Activated T-helper 2 cell treated with anti-CD3 and anti-CD28 coated beads, Interferon-gamma antibody, Interleukin-2, Interleukin-4, amounts not matched to agents 10 μg/mL and 5 μg/mL and 100 μg/mL, durations not matched to agents 14 hours and 24 hours and 36 hours (primary cell): ENCODE data around the gene LRRC34. TPM values are rescaled to one million over a fixed set of nuclear protein-coding genes. Genes with fewer than 3 reads are reported as not detected.

Source experiments
- DNase-seq: peaks from one replicate; pipeline ENCODE4 v3.0.0; 2021; ENCODE audit warnings: low spot score
- H3K27ac Mint-ChIP-seq: one replicate; pipeline ENCODE4 v1.8.0; 2021; ENCODE audit warnings: mixed read lengths
- H3K27me3 Mint-ChIP-seq: one replicate; pipeline ENCODE4 v1.8.0; 2021; ENCODE audit warnings: low read depth, mixed read lengths
- H3K36me3 Mint-ChIP-seq: one replicate; pipeline ENCODE4 v1.8.0; 2021; ENCODE audit warnings: low read depth, mixed read lengths
- H3K4me1 Mint-ChIP-seq: one replicate; pipeline ENCODE4 v1.8.0; 2021; ENCODE audit warnings: low read depth, mixed read lengths
- H3K4me3 Mint-ChIP-seq: one replicate; pipeline ENCODE4 v1.8.0; 2021; ENCODE audit warnings: low read depth, mild to moderate bottlenecking, moderate library complexity, mixed read lengths
- H3K9me3 Mint-ChIP-seq: one replicate; pipeline ENCODE4 v1.8.0; 2021; ENCODE audit warnings: mixed read lengths
- intact Hi-C: fragments of 100-400 bp; cut with micrococcal nuclease; formaldehyde crosslinking; loops from one replicate; pipeline ENCODE4 v1.15.1; 2023
- total RNA-seq: library from RNA; stranded (reverse); gene quantifications from 2 replicates; pipeline ENCODE4 v1.2.3, GENCODE V29; 2022

LRRC34 gene
- total RNA-seq, 1 donor from 2014 or later, result 5.6 TPM

GRCh38 chr3:169750665-169751064 lies 62.0 kb downstream of the LRRC34 start:
- no peaks in the 10 kb centered on the region for H3K36me3 Mint-ChIP-seq
- peaks cover 15% of the 10 kb centered on the region for H3K4me1 Mint-ChIP-seq
- H3K27ac Mint-ChIP-seq, result no peak overlapping the region
- DNase-seq, result no peak
- no peaks in the 10 kb centered on the region for H3K9me3 Mint-ChIP-seq
- H3K4me3 Mint-ChIP-seq, result no peak overlapping the region
- H3K27me3 Mint-ChIP-seq, result peaks cover 31% of the 10 kb centered on the region
- intact Hi-C loops, result loop anchor here (10.0 kb wide), 1 partner anchor 606 kb away; no protein-coding TSS in a partner anchor

GRCh38 chr3:169748670-169749069 lies 64.0 kb downstream of the LRRC34 start:
- Mint-ChIP-seq H3K9me3 (no peaks in the 10 kb centered on the region), H3K27ac (no peak overlapping the region), H3K27me3 (peaks cover 35% of the 10 kb centered on the region), H3K4me1 (peaks cover 11% of the 10 kb centered on the region), H3K4me3 (no peak overlapping the region), H3K36me3 (no peaks in the 10 kb centered on the region)
- DNase-seq, result no peak
- intact Hi-C loops, result no loop called here

GRCh38 chr3:169746924-169747323 lies 65.8 kb downstream of the LRRC34 start:
- Mint-ChIP-seq H3K27ac (no peak overlapping the region), H3K4me3 (no peak overlapping the region), H3K36me3 (no peaks in the 10 kb centered on the region), H3K27me3 (peaks cover 27% of the 10 kb centered on the region), H3K9me3 (no peaks in the 10 kb centered on the region), H3K4me1 (peaks cover 8% of the 10 kb centered on the region)
- no peak for DNase-seq
- intact Hi-C loops, result no loop called here

- H3K27me3 Mint-ChIP-seq, result peaks cover 26% of the 10 kb centered on the region
- no peak overlapping the region for H3K27ac Mint-ChIP-seq
- no peaks in the 10 kb centered on the region for H3K36me3 Mint-ChIP-seq
- H3K4me3 Mint-ChIP-seq, result no peak overlapping the region
- no peaks in the 10 kb centered on the region for H3K9me3 Mint-ChIP-seq
- peaks cover 7% of the 10 kb centered on the region for H3K4me1 Mint-ChIP-seq
- intact Hi-C loops, result no loop called here
- no peak for DNase-seq
Observed at GRCh38 chr3:169744366-169745054, 68.2 kb downstream of the LRRC34 start.

Other genes with a start within 250 kb of the LRRC34 start
- not detected in 2 replicates for gene MECOM, start 149.2 kb downstream of the LRRC34 start, total RNA-seq
- gene TERC, start 47.8 kb downstream of the LRRC34 start, total RNA-seq, result 7.0 and 9.8 TPM in 2 replicates
- 1.3 and 1.7 TPM in 2 replicates for gene ACTRT3, start 43.3 kb downstream of the LRRC34 start, total RNA-seq
- 13.8 and 15.5 TPM in 2 replicates for gene MYNN, start 39.5 kb downstream of the LRRC34 start, total RNA-seq
- 0.16 TPM in 2 replicates for gene LRRIQ4, start within 50 bp of the LRRC34 start, total RNA-seq
- gene LRRC31, start 57.0 kb upstream of the LRRC34 start, total RNA-seq, result 0.07 TPM in 1 of 2 replicates, not detected in the other
- not detected in 2 replicates for gene SAMD7, start 98.7 kb upstream of the LRRC34 start, total RNA-seq
- 74.2 and 78.4 TPM in 2 replicates for gene SEC62, start 153.9 kb upstream of the LRRC34 start, total RNA-seq
- 7.7 and 9.6 TPM in 2 replicates for gene GPR160, start 225.1 kb upstream of the LRRC34 start, total RNA-seq